Mesenchymal stem cell (in vitro differentiated cells and primary cell): ENCODE results near the gene SYT9.

ENCODE experiments used
- DNase-seq: peaks from one replicate; pipeline ENCODE4 v3.0.0-alpha.2; 2013
- H2AFZ ChIP-seq: one replicate; pipeline ENCODE4 v1.6.1; 2013; ENCODE audit warnings: low read depth, mild to moderate bottlenecking, control low read depth, inconsistent platforms, low read length, moderate library complexity
- H2AK5ac ChIP-seq: 2 replicates; pipeline ENCODE4 v1.6.1; 2013; ENCODE audit warnings: low read length, moderate library complexity, mild to moderate bottlenecking, inconsistent platforms; ENCODE audit not compliant: severe bottlenecking
- H2BK120ac ChIP-seq: one replicate; pipeline ENCODE4 v1.6.1; 2013; ENCODE audit warnings: low read depth, mild to moderate bottlenecking, inconsistent platforms, low read length, moderate library complexity
- H2BK12ac ChIP-seq, 2 experiments: one replicate each; pipeline ENCODE4 v1.6.1; 2013; ENCODE audit warnings: inconsistent platforms in 2 of 2, low read length in 2 of 2, mild to moderate bottlenecking in 2 of 2, moderate library complexity in 2 of 2, control low read depth in 1 of 2
- H2BK15ac ChIP-seq: one replicate; pipeline ENCODE4 v1.6.1; 2013; ENCODE audit warnings: mild to moderate bottlenecking, low read depth, inconsistent platforms; ENCODE audit not compliant: poor library complexity, severe bottlenecking
- H2BK5ac ChIP-seq: 2 replicates; pipeline ENCODE4 v1.6.1; 2013; ENCODE audit warnings: low read depth, mild to moderate bottlenecking, low read length, control low read depth, inconsistent platforms; ENCODE audit not compliant: poor library complexity, severe bottlenecking
- H3K14ac ChIP-seq, 2 experiments: one replicate each; pipeline ENCODE4 v1.6.1; 2013; ENCODE audit warnings: inconsistent platforms in 2 of 2, low read length in 2 of 2, control low read depth in 1 of 2, mild to moderate bottlenecking in 1 of 2, moderate library complexity in 1 of 2
- H3K18ac ChIP-seq, 2 experiments: one replicate each; pipeline ENCODE4 v1.6.1; 2013; ENCODE audit warnings: inconsistent platforms in 2 of 2, low read length in 2 of 2, control low read depth in 1 of 2, low read depth in 1 of 2, mild to moderate bottlenecking in 1 of 2
- H3K23ac ChIP-seq, 2 experiments: one replicate each; pipeline ENCODE4 v1.6.1; 2013; ENCODE audit warnings: inconsistent platforms in 2 of 2, low read length in 2 of 2, mild to moderate bottlenecking in 2 of 2, moderate library complexity in 2 of 2, control low read depth in 1 of 2
- H3K27ac ChIP-seq: 2 replicates; pipeline ENCODE4 v1.5.1; 2013; ENCODE audit warnings: mild to moderate bottlenecking, moderate library complexity, low read length, control low read depth, inconsistent platforms; ENCODE audit not compliant: poor library complexity, severe bottlenecking
- H3K27me3 ChIP-seq, 2 experiments: 2 replicates each; pipeline versions ENCODE4 v1.6.1 to v1.7.0; 2013; ENCODE audit warnings: low read length in 2 of 2, mild to moderate bottlenecking in 2 of 2, moderate library complexity in 2 of 2, control low read depth in 1 of 2, inconsistent platforms in 1 of 2; ENCODE audit not compliant: control insufficient read depth in 1 of 2, insufficient read depth in 1 of 2
- H3K36me3 ChIP-seq, 2 experiments: 2 replicates each; pipeline versions ENCODE4 v1.6.1 to v1.7.0; 2013; ENCODE audit warnings: low read length in 2 of 2, control low read depth in 1 of 2, inconsistent platforms in 1 of 2, low read depth in 1 of 2, mild to moderate bottlenecking in 1 of 2; ENCODE audit not compliant: insufficient read depth in 2 of 2, control insufficient read depth in 1 of 2
- H3K4ac ChIP-seq, 2 experiments: one replicate each; pipeline ENCODE4 v1.6.1; 2013; ENCODE audit warnings: inconsistent platforms in 2 of 2, low read length in 2 of 2, mild to moderate bottlenecking in 2 of 2, moderate library complexity in 2 of 2, control low read depth in 1 of 2, low read depth in 1 of 2
- H3K4me1 ChIP-seq: 2 replicates; pipeline ENCODE4 v1.6.1; 2013; ENCODE audit warnings: low read depth, low read length, control low read depth; ENCODE audit not compliant: control insufficient read depth, insufficient read depth
- H3K4me2 ChIP-seq: 2 replicates; pipeline ENCODE4 v1.6.1; 2013; ENCODE audit warnings: low read length, mild to moderate bottlenecking, inconsistent platforms; ENCODE audit not compliant: poor library complexity, severe bottlenecking
- H3K4me3 ChIP-seq, 2 experiments: 2 replicates each; pipeline versions ENCODE4 v1.5.1 to v1.7.0; 2013; ENCODE audit warnings: low read length in 2 of 2, mild to moderate bottlenecking in 2 of 2, control low read depth in 1 of 2, low read depth in 1 of 2; ENCODE audit not compliant: insufficient read depth in 1 of 2
- H3K79me1 ChIP-seq: replicated peaks from 2 replicates; pipeline ENCODE4 v1.6.1; 2013; ENCODE audit warnings: mild to moderate bottlenecking, control low read depth, low read length, inconsistent platforms; ENCODE audit not compliant: poor library complexity, severe bottlenecking
- H3K9ac ChIP-seq: 2 replicates; pipeline ENCODE4 v1.7.0; 2013; ENCODE audit warnings: mild to moderate bottlenecking, low read length, moderate library complexity
- H3K9me3 ChIP-seq: 2 replicates; pipeline ENCODE4 v1.7.0; 2013; ENCODE audit warnings: mild to moderate bottlenecking, low read length; ENCODE audit not compliant: control insufficient read depth
- H4K8ac ChIP-seq: one replicate; pipeline ENCODE4 v1.6.1; 2013; ENCODE audit warnings: inconsistent platforms, mild to moderate bottlenecking, low read length, moderate library complexity
- H4K91ac ChIP-seq: one replicate; pipeline ENCODE4 v1.6.1; 2013; ENCODE audit warnings: mild to moderate bottlenecking, low read length, inconsistent platforms
- WGBS: methylation state at CpG from one replicate; pipeline ENCODE4 v1.1.7; 2013; ENCODE audit warnings: mixed read lengths; 5-methylcytosine and 5-hydroxymethylcytosine counted together

The SYT9 gene

DNA sequence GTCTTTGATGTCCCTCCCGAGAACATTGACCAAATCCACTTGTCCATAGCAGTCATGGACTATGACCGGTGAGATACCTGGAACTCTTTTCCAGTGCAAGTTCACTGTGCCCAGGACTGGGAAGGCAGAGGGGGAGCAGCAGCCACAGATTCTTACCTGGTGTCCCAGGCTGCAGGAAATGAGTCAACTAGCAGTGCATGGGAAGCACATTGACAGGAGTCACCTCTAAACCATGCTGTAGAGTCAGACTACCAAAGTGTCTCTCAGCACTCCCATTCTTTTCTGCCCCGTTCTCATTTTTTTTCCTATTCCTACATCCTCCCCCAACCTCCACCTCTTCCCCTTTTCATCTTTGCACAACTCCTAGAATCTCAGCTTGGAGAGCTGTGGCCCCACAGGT, 166.4 kb downstream of the SYT9 start:
- Histone ChIP-seq H3K9me3 (no peaks in the 10 kb centered on the region), H3K4me1 (no peaks in the 10 kb centered on the region), H3K23ac (no peak overlapping the region), H3K18ac (no peak overlapping the region), H4K8ac (no peak overlapping the region), H3K27ac (no peak overlapping the region), H2AFZ (no peak overlapping the region), H3K36me3 (no peaks in the 10 kb centered on the region), H2BK15ac (no peak overlapping the region), H3K9ac (no peak overlapping the region), H2AK5ac (no peak overlapping the region), H2BK12ac (no peak overlapping the region), H4K91ac (no peak overlapping the region), H2BK120ac (no peak overlapping the region), H3K4me3 (no peak overlapping the region), H3K4ac (no peak overlapping the region), H2BK5ac (no peak overlapping the region), H3K27me3 (peaks cover 0 to 32% of the 10 kb centered on the region in 2 experiments), H3K14ac (no peak overlapping the region), H3K79me1 (no peaks in the 10 kb centered on the region), H3K4me2 (no peak overlapping the region)
- DNase-seq = no peak
- WGBS = 84% methylated on average over 3 of the region's 3 CpGs

- no peaks in the 10 kb centered on the region for H3K36me3 ChIP-seq
- H2BK120ac ChIP-seq = no peak overlapping the region
- no peak overlapping the region for H2AFZ ChIP-seq
- no peak overlapping the region for H3K4me3 ChIP-seq
- H2BK12ac ChIP-seq = no peak overlapping the region
- no peak overlapping the region for H3K4me2 ChIP-seq
- 63% methylated on average over 2 of the region's 2 CpGs for WGBS
- H2AK5ac ChIP-seq = no peak overlapping the region
- peaks cover 0 to 32% of the 10 kb centered on the region in 2 experiments for H3K27me3 ChIP-seq
- no peak overlapping the region for H3K9ac ChIP-seq
- H3K27ac ChIP-seq = no peak overlapping the region
- no peak overlapping the region for H4K91ac ChIP-seq
- no peak overlapping the region for H3K18ac ChIP-seq
- H2BK15ac ChIP-seq = no peak overlapping the region
- no peaks in the 10 kb centered on the region for H3K9me3 ChIP-seq
- no peak overlapping the region for H3K4ac ChIP-seq
- H4K8ac ChIP-seq = no peak overlapping the region
- no peaks in the 10 kb centered on the region for H3K79me1 ChIP-seq
- H2BK5ac ChIP-seq = no peak overlapping the region
- no peak overlapping the region for H3K23ac ChIP-seq
- no peak overlapping the region for H3K14ac ChIP-seq
- DNase-seq = no peak
- no peaks in the 10 kb centered on the region for H3K4me1 ChIP-seq
Observed at GRCh38 chr11:7418906-7419305, 167.2 kb downstream of the SYT9 start.

GRCh38 chr11:7421136-7421535, 169.4 kb downstream of the SYT9 start:
- no peak overlapping the region for H3K23ac ChIP-seq
- no peak overlapping the region for H3K4me3 ChIP-seq
- H3K27ac ChIP-seq = no peak overlapping the region
- peaks cover 0 to 18% of the 10 kb centered on the region in 2 experiments for H3K27me3 ChIP-seq
- no peak overlapping the region for H2BK15ac ChIP-seq
- no peaks in the 10 kb centered on the region for H3K4me1 ChIP-seq
- no peak overlapping the region for H2BK5ac ChIP-seq
- H2AK5ac ChIP-seq = no peak overlapping the region
- no CpG with 5 or more reads among the region's 1 CpG for WGBS
- no peaks in the 10 kb centered on the region for H3K9me3 ChIP-seq
- no peak overlapping the region for H3K14ac ChIP-seq
- no peaks in the 10 kb centered on the region for H3K36me3 ChIP-seq
- no peak overlapping the region for H2BK12ac ChIP-seq
- no peak for DNase-seq
- H3K18ac ChIP-seq = no peak overlapping the region
- no peak overlapping the region for H3K4ac ChIP-seq
- H4K91ac ChIP-seq = no peak overlapping the region
- no peak overlapping the region for H2AFZ ChIP-seq
- no peak overlapping the region for H3K4me2 ChIP-seq
- no peak overlapping the region for H4K8ac ChIP-seq
- H3K9ac ChIP-seq = no peak overlapping the region
- H2BK120ac ChIP-seq = no peak overlapping the region
- no peaks in the 10 kb centered on the region for H3K79me1 ChIP-seq

- no peak overlapping the region for H3K14ac ChIP-seq
- no peak overlapping the region for H2AK5ac ChIP-seq
- H2BK12ac ChIP-seq = no peak overlapping the region
- H3K23ac ChIP-seq = no peak overlapping the region
- H3K27me3 ChIP-seq = peaks cover 0 to 29% of the 10 kb centered on the region in 2 experiments
- H4K8ac ChIP-seq = no peak overlapping the region
- no peaks in the 10 kb centered on the region for H3K36me3 ChIP-seq
- no peak overlapping the region for H3K27ac ChIP-seq
- H3K4me1 ChIP-seq = no peaks in the 10 kb centered on the region
- DNase-seq = no peak
- H2BK15ac ChIP-seq = no peak overlapping the region
- H3K9ac ChIP-seq = no peak overlapping the region
- no peak overlapping the region for H2AFZ ChIP-seq
- H3K9me3 ChIP-seq = no peaks in the 10 kb centered on the region
- H3K4me3 ChIP-seq = no peak overlapping the region
- no peak overlapping the region for H4K91ac ChIP-seq
- H3K4ac ChIP-seq = no peak overlapping the region
- WGBS = 33% methylated on average over 4 of the region's 5 CpGs
- no peak overlapping the region for H3K18ac ChIP-seq
- no peak overlapping the region for H3K4me2 ChIP-seq
- no peak overlapping the region for H2BK120ac ChIP-seq
- no peaks in the 10 kb centered on the region for H3K79me1 ChIP-seq
- no peak overlapping the region for H2BK5ac ChIP-seq
Observed at GRCh38 chr11:7422544-7423331, 171.0 kb downstream of the SYT9 start.
